ENCODE data around the gene GTPBP10.

The GTPBP10 gene

DNA sequence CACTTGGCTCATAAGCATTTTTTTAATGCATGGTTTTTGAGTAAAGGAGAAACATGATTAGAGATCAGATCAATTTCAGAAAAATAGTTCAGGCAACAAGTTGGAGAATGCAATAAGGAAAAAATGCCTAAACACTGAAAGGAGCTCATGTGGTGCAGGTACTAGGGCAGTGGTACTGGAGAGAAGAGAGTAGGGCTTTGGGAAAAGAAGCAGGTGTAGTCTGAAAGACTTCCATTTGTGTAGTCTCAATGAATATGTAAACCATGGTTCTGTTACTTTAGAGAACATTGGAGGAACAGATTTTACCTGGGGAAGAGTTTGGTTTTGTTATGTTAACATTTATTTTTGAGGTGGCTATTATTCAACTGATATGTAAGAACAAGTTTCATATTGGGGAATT, 5.5 kb downstream of the GTPBP10 start:
- DNase-seq (ENCODE audit: low read depth in 1 of 2, low spot score in 1 of 2): no peak

GRCh38 chr7:90383422-90383821, 36.9 kb downstream of the GTPBP10 start:
- DNase-seq (ENCODE audit: low read depth in 1 of 2, low spot score in 1 of 2): no peak

GRCh38 chr7:90383861-90384260, 37.3 kb downstream of the GTPBP10 start:
- no peak for DNase-seq (ENCODE audit: low read depth in 1 of 2, low spot score in 1 of 2)

DNA sequence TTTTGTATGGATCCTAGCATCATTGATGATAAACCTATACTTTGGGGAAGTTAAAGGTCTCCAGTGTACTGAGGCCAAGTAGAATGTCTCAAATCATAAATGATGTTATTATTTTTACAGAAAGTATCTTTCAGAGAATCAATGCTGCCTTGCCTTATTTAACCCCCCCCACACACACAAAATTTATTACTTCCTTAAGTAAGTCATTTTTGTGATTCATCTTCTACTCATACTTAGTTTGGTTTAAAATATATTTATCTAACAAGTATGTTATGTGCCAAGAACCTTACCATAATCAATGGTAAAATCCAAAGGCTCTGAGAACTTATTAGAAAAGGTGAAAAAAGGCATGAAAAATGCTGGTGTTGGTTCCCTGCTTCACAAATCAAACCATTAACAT, 37.9 kb downstream of the GTPBP10 start:
- no peak for DNase-seq (ENCODE audit: low read depth in 1 of 2, low spot score in 1 of 2)

- no peak for DNase-seq (ENCODE audit: low read depth in 1 of 2, low spot score in 1 of 2)
Measured at GRCh38 chr7:90387470-90388240, 41.1 kb downstream of the GTPBP10 start.

DNA sequence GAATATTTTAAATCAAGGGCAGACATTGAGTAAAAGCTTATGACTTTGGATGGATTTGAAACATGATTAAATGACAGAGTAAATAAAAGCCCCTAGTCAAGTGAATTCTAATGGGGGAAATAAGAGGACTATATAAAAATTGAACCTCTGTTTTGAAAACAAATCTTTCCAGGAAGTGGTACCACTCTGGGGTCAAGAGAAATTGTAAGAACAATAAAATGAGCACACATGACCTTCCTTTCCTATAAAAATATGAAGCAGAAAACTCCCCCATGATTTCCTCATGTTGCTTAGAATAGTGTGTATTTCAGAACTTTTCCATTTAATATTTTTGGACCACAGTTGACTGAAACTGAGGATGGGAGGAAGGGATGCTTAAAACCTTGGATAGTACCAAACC, 44.4 kb downstream of the GTPBP10 start:
- DNase-seq (ENCODE audit: low read depth in 1 of 2, low spot score in 1 of 2): no peak

- no peak for DNase-seq (ENCODE audit: low read depth in 1 of 2, low spot score in 1 of 2)
Measured at GRCh38 chr7:90391488-90391887, 45.0 kb downstream of the GTPBP10 start.

- DNase-seq (ENCODE audit: low read depth in 1 of 2, low spot score in 1 of 2): no peak
Measured at GRCh38 chr7:90396420-90396819, 49.9 kb downstream of the GTPBP10 start.

GRCh38 chr7:90401989-90402388, 55.5 kb downstream of the GTPBP10 start:
- no peak for DNase-seq (ENCODE audit: low read depth in 1 of 2, low spot score in 1 of 2)

- no peak for DNase-seq (ENCODE audit: low read depth in 1 of 2, low spot score in 1 of 2)
Measured at GRCh38 chr7:90402785-90403173, 56.3 kb downstream of the GTPBP10 start.

DNA sequence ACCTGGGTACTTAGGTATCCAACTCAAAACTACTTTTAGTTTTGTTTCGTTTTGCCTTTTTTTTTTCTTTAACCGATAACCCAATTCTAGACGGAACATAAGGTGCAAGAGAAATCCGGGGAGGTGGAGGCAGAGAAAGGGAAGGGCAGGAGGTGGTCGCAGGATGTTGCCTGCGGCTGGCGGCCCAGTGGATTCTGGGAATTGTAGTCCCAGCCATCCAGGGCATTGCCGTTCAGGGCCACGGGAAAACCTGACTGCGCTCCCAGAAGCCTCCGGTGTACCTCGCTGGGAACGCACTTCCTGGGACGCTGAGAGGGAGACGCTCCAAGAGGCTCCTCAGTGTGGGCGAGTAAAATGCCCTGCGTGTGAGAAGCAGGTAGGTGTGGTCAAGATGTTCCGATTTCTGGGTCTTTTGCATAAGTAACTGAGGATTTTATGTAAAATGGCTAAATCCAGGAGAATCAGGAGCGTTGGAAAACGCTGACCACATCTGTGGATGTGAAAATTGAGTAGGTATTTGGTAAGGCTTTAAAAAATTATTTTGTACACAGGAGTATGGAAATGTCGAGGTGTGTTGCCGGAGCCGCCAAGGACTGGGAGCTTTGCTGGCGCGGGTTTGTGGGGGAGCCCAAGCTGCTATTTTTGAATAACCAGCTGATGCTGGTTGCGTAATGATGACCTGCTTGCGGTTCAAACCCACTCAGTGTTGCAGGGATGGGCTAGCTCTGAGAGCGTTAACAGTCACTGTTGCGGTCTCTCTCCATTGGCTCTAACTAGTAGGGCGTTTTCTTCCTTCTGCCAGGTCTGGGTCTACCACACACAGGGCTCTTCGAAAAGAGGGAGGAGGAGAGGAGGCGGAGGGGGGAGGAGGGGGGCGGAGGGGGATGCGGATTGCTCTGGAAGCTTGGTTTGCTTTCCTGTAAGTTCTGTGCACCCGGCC, 56.9 kb downstream of the GTPBP10 start, which contains the start of gene CLDN12:
TSS of gene CLDN12 (plus strand) at position 288 of the 940 bp plus-strand sequence. CDS start 9,216 bp downstream, outside the sequence.
- DNase-seq (ENCODE audit: low read depth in 1 of 2, low spot score in 1 of 2): peak; percentile 24 to 26

GRCh38 chr7:90404777-90405176, 58.3 kb downstream of the GTPBP10 start:
- no peak for DNase-seq (ENCODE audit: low read depth in 1 of 2, low spot score in 1 of 2)

DNA sequence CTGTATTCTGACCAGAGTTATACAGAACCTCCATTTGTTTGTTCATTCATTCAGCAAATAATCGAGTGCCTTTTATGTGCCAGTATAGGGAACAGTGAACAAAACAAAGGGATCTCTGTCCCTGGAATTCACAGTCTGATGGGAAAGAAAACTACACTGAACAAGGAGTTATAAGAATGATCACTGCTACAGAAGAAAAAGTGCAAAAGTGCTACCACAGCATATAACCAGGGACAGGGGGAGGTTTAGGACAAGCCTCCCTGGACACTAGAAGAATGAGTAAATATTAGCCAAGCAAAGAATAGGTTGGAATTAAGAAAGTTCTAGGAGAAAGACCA, 60.9 kb downstream of the GTPBP10 start:
- DNase-seq (ENCODE audit: low read depth in 1 of 2, low spot score in 1 of 2): no peak

- DNase-seq (ENCODE audit: low read depth in 1 of 2, low spot score in 1 of 2): no peak
Measured at GRCh38 chr7:90408142-90408541, 61.6 kb downstream of the GTPBP10 start.

DNA sequence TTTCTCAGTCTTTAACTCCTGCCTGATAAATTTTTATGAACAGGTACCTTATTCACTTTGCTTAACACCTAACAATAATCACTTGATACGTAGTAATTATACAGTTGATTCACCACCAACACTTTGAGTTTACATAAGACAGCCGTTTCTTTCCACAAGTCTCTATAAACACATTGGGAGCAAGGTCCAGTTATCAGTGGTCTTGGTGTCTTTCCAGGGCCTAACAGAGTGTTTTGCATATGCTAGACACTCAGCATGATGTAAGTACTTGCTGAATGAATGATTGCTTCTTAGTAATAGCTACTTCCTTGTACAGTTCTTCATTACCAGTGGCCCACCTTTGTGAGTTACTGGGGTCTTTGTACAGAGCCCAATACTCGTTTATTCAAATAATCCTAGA, 63.2 kb downstream of the GTPBP10 start:
- DNase-seq (ENCODE audit: low read depth in 1 of 2, low spot score in 1 of 2): no peak

DNA sequence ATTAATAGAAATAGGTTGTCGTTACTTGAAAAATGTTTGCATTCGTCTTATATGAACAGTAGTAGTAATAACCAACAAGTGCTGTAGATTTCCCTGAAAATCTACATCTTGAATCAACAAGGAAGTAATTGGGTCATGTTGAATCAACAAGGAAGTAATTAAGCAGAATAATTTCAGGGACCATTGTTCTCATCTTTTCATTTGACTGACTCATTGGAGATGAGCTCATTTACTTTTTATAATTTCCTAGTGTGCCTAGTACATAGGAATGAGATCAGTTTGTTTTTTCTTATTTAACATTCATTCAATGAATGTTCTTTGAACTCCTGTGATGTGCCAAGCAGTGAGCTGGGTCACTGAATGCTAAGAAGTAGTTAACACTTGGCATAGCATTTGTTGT, 65.0 kb downstream of the GTPBP10 start:
- DNase-seq (ENCODE audit: low read depth in 1 of 2, low spot score in 1 of 2): no peak

- DNase-seq (ENCODE audit: low read depth in 1 of 2, low spot score in 1 of 2): no peak
Measured at GRCh38 chr7:90412458-90413184, 66.1 kb downstream of the GTPBP10 start.

DNA sequence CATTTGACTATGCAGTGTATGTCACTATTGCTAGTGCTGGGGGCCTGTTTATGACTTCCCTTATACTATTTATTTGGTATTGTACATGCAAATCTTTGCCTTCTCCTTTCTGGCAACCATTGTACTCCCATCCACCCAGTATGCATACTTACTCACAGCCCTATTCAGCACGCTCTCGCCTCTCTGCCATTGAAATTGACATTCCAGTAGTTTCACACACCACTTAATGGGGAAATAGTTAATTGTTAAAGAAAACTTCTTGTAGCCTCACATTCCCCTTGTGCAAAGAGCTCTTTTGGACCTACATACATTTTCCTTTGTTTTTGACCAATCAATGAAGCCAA, 66.6 kb downstream of the GTPBP10 start:
- DNase-seq (ENCODE audit: low read depth in 1 of 2, low spot score in 1 of 2): no peak

- DNase-seq (ENCODE audit: low read depth in 1 of 2, low spot score in 1 of 2): no peak
Measured at GRCh38 chr7:90421651-90422050, 75.1 kb downstream of the GTPBP10 start.

GRCh38 chr7:90424720-90425119, 78.2 kb downstream of the GTPBP10 start:
- no peak for DNase-seq (ENCODE audit: low read depth in 1 of 2, low spot score in 1 of 2)

DNA sequence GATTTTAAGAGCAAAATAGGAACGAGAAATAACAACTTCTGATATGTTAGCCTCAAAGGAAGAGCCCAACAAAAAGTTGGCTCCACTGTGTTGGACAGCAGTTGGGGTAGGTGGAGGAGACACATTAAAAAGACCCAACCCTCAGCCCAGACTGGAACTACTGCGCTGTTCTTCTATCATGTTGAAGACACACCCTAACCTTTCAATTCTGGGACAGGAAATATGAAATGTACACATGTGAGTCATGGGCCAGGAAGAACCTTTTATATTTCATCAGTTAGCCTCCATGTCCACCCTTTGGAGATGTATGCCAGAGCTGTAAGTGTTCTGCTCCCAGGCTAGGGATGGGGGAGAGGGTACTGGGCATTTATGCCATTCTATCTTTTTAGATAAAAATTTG, 78.9 kb downstream of the GTPBP10 start:
- DNase-seq (ENCODE audit: low read depth in 1 of 2, low spot score in 1 of 2): no peak
